GM19395 (cell line): Measurements from ENCODE around the gene DDX43.
"Not testable (repeated sequence)": the region's sequence is repeated elsewhere in the genome, so short reads cannot be mapped to it uniquely, and the experiment has no call there.

Experiments used
- ATAC-seq: cut with Tn5 transposase; IDR thresholded peaks from one replicate; pipeline ENCODE4 v1.9.1; 2021; ENCODE audit warnings: mild to moderate bottlenecking, moderate library complexity; ENCODE audit not compliant: unreplicated experiment

DDX43 gene

DNA sequence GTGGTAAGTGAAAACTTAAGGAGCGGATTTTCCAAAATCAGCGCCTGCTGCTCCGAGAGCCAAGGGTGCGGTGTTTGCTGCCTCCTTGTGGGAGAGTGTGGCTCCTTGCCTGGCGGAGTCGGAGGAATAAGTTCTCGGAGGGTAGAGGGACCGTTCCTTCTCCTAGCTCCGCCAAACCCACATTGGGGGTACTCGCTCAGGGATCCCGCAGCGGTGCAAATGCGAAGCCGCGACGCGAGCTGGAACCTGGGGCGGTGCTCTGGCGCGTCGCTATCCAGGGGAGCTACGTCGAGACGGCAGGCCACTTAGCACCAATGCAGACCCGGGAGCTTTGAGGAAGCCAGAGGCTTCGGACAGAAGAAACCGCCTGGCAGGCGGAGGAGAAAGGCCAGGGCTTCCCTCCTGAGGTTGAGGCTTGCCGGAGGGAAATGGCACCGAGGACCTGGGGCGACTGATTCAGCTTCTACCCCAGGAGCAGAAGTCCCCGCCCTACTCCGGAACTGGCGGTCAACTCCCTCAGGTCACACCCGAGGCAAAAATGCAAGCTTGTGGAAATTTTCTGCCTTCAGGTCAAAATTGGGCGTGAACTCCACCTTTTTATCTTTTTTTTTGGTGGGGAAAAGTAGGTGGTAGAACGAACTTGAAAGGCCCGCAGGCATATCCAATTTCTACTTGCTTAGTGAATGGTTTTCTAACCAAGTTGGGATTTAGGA is 5.7 kb upstream of the DDX43 start:
- ATAC-seq = peak; percentile 79

- no peak for ATAC-seq
These were observed 4.8 kb upstream of the DDX43 start for GRCh38 chr6:73389854-73390253.

DNA sequence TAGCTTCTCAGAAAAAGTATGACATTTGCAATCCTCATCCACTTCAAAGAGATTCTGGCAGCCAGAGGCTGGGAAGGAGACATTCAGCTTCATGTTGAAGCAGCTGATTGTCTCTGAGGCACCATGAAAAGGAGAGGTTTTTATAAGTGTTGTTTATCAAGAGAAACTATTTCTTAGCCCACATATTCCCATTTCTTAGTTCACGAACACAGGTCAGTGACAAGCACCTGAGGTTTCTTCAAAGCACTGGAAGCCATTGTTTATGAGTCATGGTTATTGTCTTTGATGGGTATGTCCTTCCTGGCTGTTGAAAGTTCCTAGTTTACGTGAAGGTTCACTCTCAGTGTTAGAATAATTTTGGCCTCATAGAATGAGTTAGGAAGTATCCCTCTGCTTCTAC is 3.0 kb upstream of the DDX43 start:
- no peak for ATAC-seq

- not testable (repeated sequence) for ATAC-seq
These were observed 2.4 kb upstream of the DDX43 start for GRCh38 chr6:73392188-73392587.

GRCh38 chr6:73393278-73393677 is 1.4 kb upstream of the DDX43 start:
- no peak for ATAC-seq

GRCh38 chr6:73395875-73396274 is 1.2 kb downstream of the DDX43 start:
- no peak for ATAC-seq

GRCh38 chr6:73400656-73401055 is 6.0 kb downstream of the DDX43 start:
- ATAC-seq = no peak

DNA sequence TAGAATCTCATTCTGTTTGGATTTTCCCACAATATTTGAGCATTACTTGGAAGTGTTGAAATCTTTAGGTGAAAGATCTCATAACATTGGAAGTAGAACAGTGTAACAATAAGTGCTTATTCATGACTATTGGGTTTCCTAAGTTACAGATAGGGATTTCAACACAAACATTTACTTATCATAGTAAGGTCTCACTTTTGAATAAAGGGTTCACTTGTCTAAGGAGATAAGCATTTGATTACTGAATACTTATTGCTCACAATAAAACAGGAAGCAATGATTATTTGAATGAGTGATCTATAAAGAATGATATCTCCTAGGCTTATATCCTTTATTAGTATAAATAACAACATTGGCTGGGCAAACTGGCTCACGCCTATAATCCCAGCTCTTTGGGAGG is 14.8 kb downstream of the DDX43 start:
- no peak for ATAC-seq

- no peak for ATAC-seq
These were observed 18.5 kb downstream of the DDX43 start for GRCh38 chr6:73413102-73413501.

GRCh38 chr6:73418081-73418741 is 23.6 kb downstream of the DDX43 start:
- ATAC-seq = no peak

- ATAC-seq = no peak
These were observed 26.9 kb downstream of the DDX43 start for GRCh38 chr6:73421534-73421933.

GRCh38 chr6:73435236-73435635 is 40.6 kb downstream of the DDX43 start:
- ATAC-seq = no peak

GRCh38 chr6:73443555-73443954 is 48.9 kb downstream of the DDX43 start:
- no peak for ATAC-seq

DNA sequence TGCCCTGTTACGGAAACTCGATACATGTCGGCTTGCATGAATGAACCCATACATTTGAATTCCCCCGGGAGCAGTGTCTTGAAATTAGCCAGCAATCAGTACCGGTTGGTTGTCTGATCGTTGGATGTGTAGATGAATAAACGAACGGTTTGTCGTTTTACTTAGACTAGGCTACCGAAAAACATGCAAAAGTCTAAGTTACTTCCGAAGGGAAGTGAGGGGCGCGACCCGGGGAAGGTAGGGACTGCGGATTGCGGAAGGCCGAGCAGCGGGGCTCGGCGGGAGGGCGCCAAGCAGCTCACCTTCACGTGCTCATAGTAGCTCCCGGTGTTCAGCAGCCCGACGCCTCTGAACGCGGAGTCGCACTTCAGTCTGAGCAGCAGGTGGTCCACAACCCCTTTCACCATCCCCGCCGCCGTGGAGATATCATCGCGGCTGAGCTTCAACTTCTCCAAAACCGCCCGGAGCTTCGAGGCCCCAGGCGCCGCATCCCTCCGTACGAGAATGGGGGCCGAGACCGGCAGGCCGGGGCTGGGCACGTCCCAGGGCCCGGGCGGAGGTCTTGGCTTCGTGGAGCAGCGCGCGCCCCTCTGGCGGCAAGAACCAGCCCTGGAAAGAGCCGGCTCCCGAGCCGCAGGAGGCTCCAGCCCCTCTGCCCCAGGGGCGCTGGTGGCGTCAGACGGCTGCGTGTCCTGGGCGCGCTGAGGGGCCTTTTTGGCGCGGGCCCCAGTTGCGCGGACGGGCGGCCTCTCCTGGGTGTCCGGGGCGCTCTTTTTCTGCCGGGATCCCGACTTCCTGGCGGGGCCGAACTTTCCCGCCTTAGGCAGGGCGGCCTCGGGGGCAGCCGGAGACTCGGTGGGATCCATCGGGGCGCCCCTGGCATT is 56.8 kb downstream of the DDX43 start:
- ATAC-seq = peak; percentile 65

- ATAC-seq = peak; percentile 70
These were observed 57.5 kb downstream of the DDX43 start, which contains the start of gene CGAS for GRCh38 chr6:73452107-73452461. Gene CGAS (minus strand): TSS chr6:73452297. CDS start chr6:73452181, 116 bp downstream.

GRCh38 chr6:73455865-73456629 is 61.4 kb downstream of the DDX43 start:
- no peak for ATAC-seq

GRCh38 chr6:73459474-73459873 is 64.8 kb downstream of the DDX43 start:
- not testable (repeated sequence) for ATAC-seq

GRCh38 chr6:73460056-73460455 is 65.4 kb downstream of the DDX43 start:
- no peak for ATAC-seq

DNA sequence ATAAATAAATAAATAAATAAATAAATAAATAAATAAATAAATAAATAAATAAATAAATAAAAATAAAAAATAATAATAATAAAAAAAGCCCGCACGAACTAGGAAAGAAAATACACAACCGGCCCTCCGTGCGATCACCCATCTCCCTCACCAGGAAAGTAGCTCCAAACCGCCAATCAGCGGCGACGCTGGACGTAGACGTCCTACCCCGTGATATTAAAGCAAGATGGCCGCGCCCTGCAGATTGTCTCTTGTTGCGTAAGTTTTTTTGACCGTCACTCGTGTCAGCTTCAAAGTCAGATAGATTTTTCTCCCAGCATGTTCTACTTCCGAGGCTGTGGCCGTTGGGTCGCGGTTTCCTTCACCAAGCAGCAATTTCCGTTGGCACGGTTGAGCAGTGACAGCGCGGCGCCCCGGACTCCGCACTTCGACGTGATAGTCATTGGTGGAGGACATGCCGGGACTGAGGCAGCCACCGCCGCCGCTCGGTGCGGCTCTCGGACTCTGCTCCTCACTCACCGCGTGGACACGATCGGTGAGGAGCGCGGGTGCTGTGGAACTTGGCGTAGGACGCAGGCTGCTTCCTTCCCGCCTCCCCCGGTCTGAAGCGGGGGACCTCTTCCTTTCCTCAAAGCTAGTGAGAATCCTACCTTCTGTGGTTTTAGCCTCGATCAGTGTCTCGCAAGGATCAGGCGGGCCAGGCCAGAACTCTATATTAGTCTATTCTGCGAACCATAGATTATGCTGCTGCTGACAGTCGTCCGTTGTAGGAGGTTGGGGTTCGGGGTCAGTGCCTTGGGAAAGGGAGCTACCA is 67.1 kb downstream of the DDX43 start, which contains the start of gene MTO1:
TSS of gene MTO1 (plus strand) at position 201 of the 814 bp plus-strand sequence. CDS start at position 319, 118 bp downstream.
- peak; percentile 98 for ATAC-seq
